DOHH2 (cell line): ENCODE results near the gene ZNF101.

ENCODE experiments used
- H3F3A ChIP-seq: fragments of 200-600 bp; sonication (generic), shearing (Covaris generic); 2 replicates; pipeline ENCODE4 v1.6.0; 2016; ENCODE audit warnings: antibody characterized with exemption, mild to moderate bottlenecking; ENCODE audit not compliant: control insufficient read depth, insufficient read depth
- H3K27ac ChIP-seq: fragments of 200-600 bp; sonication (generic); 2 replicates; pipeline ENCODE4 v1.5.1; 2014; ENCODE audit warnings: low read depth, mild to moderate bottlenecking, low read length, moderate library complexity
- H3K27me3 ChIP-seq: fragments of 200-600 bp; sonication (generic); 2 replicates; pipeline ENCODE4 v1.6.1; 2014; ENCODE audit warnings: mild to moderate bottlenecking, low read length, mixed read lengths; ENCODE audit not compliant: control insufficient read depth
- H3K36me3 ChIP-seq: fragments of 200-600 bp; sonication (generic); 2 replicates; pipeline ENCODE4 v1.6.1; 2014; ENCODE audit warnings: mild to moderate bottlenecking, low read length, moderate library complexity, mixed read lengths; ENCODE audit not compliant: control insufficient read depth
- H3K4me1 ChIP-seq: fragments of 200-600 bp; sonication (generic); 2 replicates; pipeline ENCODE4 v1.6.1; 2014; ENCODE audit warnings: mild to moderate bottlenecking, low read length, mixed read lengths; ENCODE audit not compliant: control insufficient read depth
- H3K4me2 ChIP-seq: fragments of 200-600 bp; sonication (generic); 2 replicates; pipeline ENCODE4 v1.6.0; 2014; ENCODE audit warnings: mild to moderate bottlenecking, low read length, moderate library complexity
- H3K4me3 ChIP-seq: fragments of 200-600 bp; sonication (generic); 2 replicates; pipeline ENCODE4 v1.5.1; 2014; ENCODE audit warnings: mild to moderate bottlenecking, low read length, mixed read lengths
- H3K79me2 ChIP-seq: fragments of 200-600 bp; sonication (generic); 2 replicates; pipeline ENCODE4 v1.6.1; 2014; ENCODE audit warnings: mild to moderate bottlenecking, low read length, mixed read lengths; ENCODE audit not compliant: control insufficient read depth
- H3K9me2 ChIP-seq: fragments of 200-600 bp; sonication (generic); replicated peaks from 2 replicates; pipeline ENCODE4 v1.6.1; 2014; ENCODE audit warnings: mild to moderate bottlenecking, low read length, mixed read lengths; ENCODE audit not compliant: control insufficient read depth
- H3K9me3 ChIP-seq: fragments of 200-600 bp; sonication (generic); 2 replicates; pipeline ENCODE4 v1.6.1; 2014; ENCODE audit warnings: antibody characterized with exemption, low read length, mixed read lengths; ENCODE audit not compliant: control insufficient read depth, insufficient read depth
- H4K20me1 ChIP-seq: fragments of 200-600 bp; sonication (generic); 2 replicates; pipeline ENCODE4 v1.6.0; 2014; ENCODE audit warnings: low read depth, mild to moderate bottlenecking, antibody characterized with exemption, low read length, moderate library complexity; ENCODE audit not compliant: control insufficient read depth, insufficient read depth
- EZH2phosphoT487 ChIP-seq: fragments of 200-600 bp; sonication (generic); IDR thresholded peaks from 2 replicates; pipeline ENCODE4 v1.6.1; 2017; ENCODE audit warnings: borderline replicate concordance, mild to moderate bottlenecking, antibody characterized with exemption, low read length, moderate library complexity, mixed read lengths
- TF ChIP-seq, protein P1 (sequence below): fragments of 200-600 bp; sonication (generic); IDR thresholded peaks from one replicate; pipeline ENCODE4 v1.5.1; 2014; ENCODE audit warnings: antibody characterized with exemption, mild to moderate bottlenecking, low read depth, low read length; ENCODE audit not compliant: poor library complexity, severe bottlenecking

Gene ZNF101

DNA sequence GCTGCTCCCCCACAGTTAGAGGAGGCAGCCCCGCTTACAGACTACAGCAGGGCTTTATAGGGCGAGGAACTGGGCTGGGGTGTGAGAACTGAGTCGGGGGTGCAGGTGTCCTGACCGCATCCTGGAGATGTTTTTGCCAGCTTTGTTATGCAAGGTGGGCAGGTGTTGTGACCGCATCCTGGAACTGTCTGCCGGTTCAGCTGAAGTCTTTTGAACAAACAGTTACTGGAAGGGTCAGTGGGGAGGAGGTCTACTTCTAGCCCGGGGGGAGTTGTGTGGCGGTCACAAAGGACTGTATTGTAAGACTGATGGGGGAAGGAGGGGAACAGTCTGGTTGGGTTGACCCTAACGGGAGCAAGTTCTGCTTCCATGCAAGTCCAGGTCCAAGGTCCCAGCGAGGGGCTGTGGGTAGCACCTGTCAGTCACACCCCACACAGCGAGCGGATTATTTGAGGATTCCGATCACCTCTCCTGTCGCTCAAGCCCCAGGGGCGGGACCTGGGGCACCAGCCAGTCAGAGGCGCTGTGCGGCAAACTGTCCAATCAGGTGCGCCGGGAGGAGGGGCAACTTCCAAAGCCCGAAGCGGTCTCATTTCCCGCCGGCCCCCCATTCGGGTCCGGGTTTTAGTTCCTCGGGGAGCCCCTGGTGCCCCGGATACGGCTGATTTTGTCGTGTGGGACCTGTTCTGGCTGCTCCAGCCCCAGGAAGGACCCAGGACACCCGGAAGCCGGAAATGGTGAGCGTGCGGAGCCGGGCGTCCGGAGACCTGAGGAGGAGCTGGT is at the start of gene ZNF101:
ZNF101 (plus strand) TSS at position 610 of the 783 bp plus-strand sequence; CDS start at position 735, 125 bp downstream.
- no peaks in the 10 kb centered on the region for H3K9me2 ChIP-seq
- no peaks in the 10 kb centered on the region for H3K27me3 ChIP-seq
- peaks cover 46% of the 10 kb centered on the region for H3K4me1 ChIP-seq
- TF ChIP-seq, protein P1, sequence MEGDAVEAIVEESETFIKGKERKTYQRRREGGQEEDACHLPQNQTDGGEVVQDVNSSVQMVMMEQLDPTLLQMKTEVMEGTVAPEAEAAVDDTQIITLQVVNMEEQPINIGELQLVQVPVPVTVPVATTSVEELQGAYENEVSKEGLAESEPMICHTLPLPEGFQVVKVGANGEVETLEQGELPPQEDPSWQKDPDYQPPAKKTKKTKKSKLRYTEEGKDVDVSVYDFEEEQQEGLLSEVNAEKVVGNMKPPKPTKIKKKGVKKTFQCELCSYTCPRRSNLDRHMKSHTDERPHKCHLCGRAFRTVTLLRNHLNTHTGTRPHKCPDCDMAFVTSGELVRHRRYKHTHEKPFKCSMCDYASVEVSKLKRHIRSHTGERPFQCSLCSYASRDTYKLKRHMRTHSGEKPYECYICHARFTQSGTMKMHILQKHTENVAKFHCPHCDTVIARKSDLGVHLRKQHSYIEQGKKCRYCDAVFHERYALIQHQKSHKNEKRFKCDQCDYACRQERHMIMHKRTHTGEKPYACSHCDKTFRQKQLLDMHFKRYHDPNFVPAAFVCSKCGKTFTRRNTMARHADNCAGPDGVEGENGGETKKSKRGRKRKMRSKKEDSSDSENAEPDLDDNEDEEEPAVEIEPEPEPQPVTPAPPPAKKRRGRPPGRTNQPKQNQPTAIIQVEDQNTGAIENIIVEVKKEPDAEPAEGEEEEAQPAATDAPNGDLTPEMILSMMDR = no peak
- no peak for TF ChIP-seq EZH2phosphoT487
- peaks cover 10% of the 10 kb centered on the region; the same call in 1 of the 2 replicates for H3K9me3 ChIP-seq
- H4K20me1 ChIP-seq = no peaks in the 10 kb centered on the region
- peak within 1 kb of the TSS; percentile 96 for H3K27ac ChIP-seq
- H3K4me3 ChIP-seq = peak within 1 kb of the TSS; percentile 91
- peak within 1 kb of the TSS; percentile 74 for H3K4me2 ChIP-seq
- peaks cover 45% of the 10 kb centered on the region for H3K36me3 ChIP-seq
- peaks cover 78% of the 10 kb centered on the region for H3K79me2 ChIP-seq
- peaks cover 12% of the 10 kb centered on the region for H3F3A ChIP-seq

DNA sequence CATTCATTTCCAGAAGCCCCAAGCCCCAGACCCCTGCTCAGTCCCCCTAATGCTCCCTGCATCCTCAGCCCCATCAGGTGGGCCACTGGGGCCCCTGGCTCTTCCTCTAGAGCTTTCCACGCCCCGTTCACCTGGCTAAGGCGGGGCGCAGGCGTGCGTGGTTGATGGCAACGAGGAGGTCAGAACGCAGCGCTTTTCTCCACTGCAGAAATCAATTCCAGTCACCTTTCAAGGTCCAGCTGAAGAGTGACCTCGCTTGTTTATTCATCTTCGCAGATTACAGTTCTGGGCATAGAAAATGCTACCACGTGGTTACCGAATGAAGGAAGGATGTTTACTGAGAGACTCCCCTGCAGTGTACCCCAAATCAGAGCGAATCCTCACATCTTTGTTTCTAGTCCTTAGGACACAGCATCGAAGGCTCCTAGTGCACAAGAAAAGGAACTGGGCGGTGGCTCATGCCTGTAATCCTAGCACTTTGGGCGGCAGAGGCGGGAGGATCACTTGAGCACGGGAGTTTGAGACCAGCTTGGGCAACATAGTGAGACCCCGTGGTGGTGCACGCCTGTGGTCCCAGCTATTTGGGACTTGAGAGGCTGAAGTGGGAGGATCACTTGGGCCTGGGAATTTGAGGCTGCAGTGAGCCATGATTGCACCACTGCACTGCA is 49.3 kb upstream of the ZNF101 start:
- no peak for TF ChIP-seq EZH2phosphoT487
- TF ChIP-seq, protein P1 = no peak
- Histone ChIP-seq H3K9me2 (no peaks in the 10 kb centered on the region), H3K27ac (no peak overlapping the region), H3K4me3 (peak overlapping the region; percentile 80), H3K36me3 (peaks cover 3% of the 10 kb centered on the region; the same call in 1 of the 2 replicates), H3F3A (no peaks in the 10 kb centered on the region), H3K9me3 (no peaks in the 10 kb centered on the region), H3K4me1 (peaks cover 24% of the 10 kb centered on the region), H3K4me2 (peak overlapping the region; percentile 83), H3K79me2 (no peaks in the 10 kb centered on the region), H3K27me3 (no peaks in the 10 kb centered on the region), H4K20me1 (no peaks in the 10 kb centered on the region)

GRCh38 chr19:19619849-19620210 is 48.8 kb upstream of the ZNF101 start:
- H4K20me1 ChIP-seq = no peaks in the 10 kb centered on the region

More at GRCh38 chr19:19619849-19620210, 48.8 kb upstream of the ZNF101 start:
- H3K79me2 ChIP-seq = no peaks in the 10 kb centered on the region
- TF ChIP-seq, protein P1 = no peak
- TF ChIP-seq EZH2phosphoT487 = no peak
- no peaks in the 10 kb centered on the region for H3K9me2 ChIP-seq
- no peak overlapping the region for H3K27ac ChIP-seq
- no peak overlapping the region for H3K4me3 ChIP-seq
- H3K4me2 ChIP-seq = no peak overlapping the region
- peaks cover 27% of the 10 kb centered on the region for H3K4me1 ChIP-seq
- no peaks in the 10 kb centered on the region for H3F3A ChIP-seq
- no peaks in the 10 kb centered on the region for H3K9me3 ChIP-seq
- H3K27me3 ChIP-seq = no peaks in the 10 kb centered on the region
- H3K36me3 ChIP-seq = peaks cover 3% of the 10 kb centered on the region; the same call in 1 of the 2 replicates
